ENCODE data around the gene TUBAL3.

GRCh38 chr10:5447056-5447455, 42.4 kb upstream of the TUBAL3 start:
- no peak for TF ChIP-seq MAX (IDR thresholded peaks at IDR 0.05; ENCODE audit: low read depth, low read length)
- no peak for TF ChIP-seq POLR2A (IDR thresholded peaks at IDR 0.05; ENCODE audit: extremely low read depth, insufficient read length)
- TF ChIP-seq CTCF (IDR thresholded peaks at IDR 0.05; ENCODE audit: low read depth, low read length): no peak

Data from NB4 (cell line).